ENCODE data around the gene ADD3. TPM values are rescaled to one million over a fixed set of nuclear protein-coding genes. Genes with fewer than 3 reads are reported as not detected.

ADD3 gene
- total and polyA plus RNA-seq, 2 of the 13 experiments (the other 11 are each of a cell fraction or from before 2014, with no cell fraction given): 44.7 to 57.5 TPM

- TF ChIP-seq ZNF501 (CRISPR knock-in tag; IDR thresholded peaks at IDR 0.05) (0 out of 2 replicates have a peak, but pooled peaks have one; percentile 23), ZNF83 (CRISPR knock-in tag; IDR thresholded peaks at IDR 0.05; ENCODE audit: borderline replicate concordance) (no peak), KMT2A (CRISPR knock-in tag; IDR thresholded peaks at IDR 0.05) (peak; percentile 57; the same call in 1 of the 2 replicates), ELF3 (CRISPR knock-in tag; IDR thresholded peaks at IDR 0.05) (peak; percentile 78), ATF3 (CRISPR knock-in tag; IDR thresholded peaks at IDR 0.05) (0 out of 2 replicates have a peak, but pooled peaks have one; percentile 46), TCF7L2 (IDR thresholded peaks at IDR 0.05; ENCODE audit: low read depth, low read length) (0 out of 2 replicates have a peak, but pooled peaks have one; percentile 19), CEBPB (IDR thresholded peaks at IDR 0.05; ENCODE audit: borderline replicate concordance, low read depth, low read length) (no peak), ZNF296 (CRISPR knock-in tag; conservative IDR thresholded peaks at IDR 0.05) (no peak), HOXD1 (CRISPR knock-in tag; IDR thresholded peaks at IDR 0.05) (0 out of 2 replicates have a peak, but pooled peaks have one; percentile 22), ZNF609 (CRISPR knock-in tag; IDR thresholded peaks at IDR 0.05; ENCODE audit: borderline replicate concordance) (peak; percentile 42; the same call in 1 of the 2 replicates), ZNF264 (CRISPR knock-in tag; IDR thresholded peaks at IDR 0.05) (peak; percentile 85), ZFX (CRISPR knock-in tag; IDR thresholded peaks at IDR 0.05; ENCODE audit: low read depth) (0 out of 2 replicates have a peak, but pooled peaks have one; percentile 14), STAG1 (CRISPR knock-in tag; IDR thresholded peaks at IDR 0.05) (0 out of 2 replicates have a peak, but pooled peaks have one; percentile 22), SOX5 (CRISPR knock-in tag; IDR thresholded peaks at IDR 0.05; ENCODE audit: borderline replicate concordance) (peak; percentile 79; the same call in 1 of the 2 replicates), MED13 (CRISPR knock-in tag; IDR thresholded peaks at IDR 0.05) (peak; percentile 31; the same call in 1 of the 2 replicates), HMG20B (CRISPR knock-in tag; conservative IDR thresholded peaks at IDR 0.05) (0 out of 2 replicates have a peak, but pooled peaks have one; percentile 74), SRY (CRISPR knock-in tag; IDR thresholded peaks at IDR 0.05) (no peak), MAFG (CRISPR knock-in tag; IDR thresholded peaks at IDR 0.05) (no peak), POGZ (CRISPR knock-in tag; IDR thresholded peaks at IDR 0.05) (peak; percentile 52; the same call in 1 of the 2 replicates)
- TF ChIP-seq, protein P1, sequence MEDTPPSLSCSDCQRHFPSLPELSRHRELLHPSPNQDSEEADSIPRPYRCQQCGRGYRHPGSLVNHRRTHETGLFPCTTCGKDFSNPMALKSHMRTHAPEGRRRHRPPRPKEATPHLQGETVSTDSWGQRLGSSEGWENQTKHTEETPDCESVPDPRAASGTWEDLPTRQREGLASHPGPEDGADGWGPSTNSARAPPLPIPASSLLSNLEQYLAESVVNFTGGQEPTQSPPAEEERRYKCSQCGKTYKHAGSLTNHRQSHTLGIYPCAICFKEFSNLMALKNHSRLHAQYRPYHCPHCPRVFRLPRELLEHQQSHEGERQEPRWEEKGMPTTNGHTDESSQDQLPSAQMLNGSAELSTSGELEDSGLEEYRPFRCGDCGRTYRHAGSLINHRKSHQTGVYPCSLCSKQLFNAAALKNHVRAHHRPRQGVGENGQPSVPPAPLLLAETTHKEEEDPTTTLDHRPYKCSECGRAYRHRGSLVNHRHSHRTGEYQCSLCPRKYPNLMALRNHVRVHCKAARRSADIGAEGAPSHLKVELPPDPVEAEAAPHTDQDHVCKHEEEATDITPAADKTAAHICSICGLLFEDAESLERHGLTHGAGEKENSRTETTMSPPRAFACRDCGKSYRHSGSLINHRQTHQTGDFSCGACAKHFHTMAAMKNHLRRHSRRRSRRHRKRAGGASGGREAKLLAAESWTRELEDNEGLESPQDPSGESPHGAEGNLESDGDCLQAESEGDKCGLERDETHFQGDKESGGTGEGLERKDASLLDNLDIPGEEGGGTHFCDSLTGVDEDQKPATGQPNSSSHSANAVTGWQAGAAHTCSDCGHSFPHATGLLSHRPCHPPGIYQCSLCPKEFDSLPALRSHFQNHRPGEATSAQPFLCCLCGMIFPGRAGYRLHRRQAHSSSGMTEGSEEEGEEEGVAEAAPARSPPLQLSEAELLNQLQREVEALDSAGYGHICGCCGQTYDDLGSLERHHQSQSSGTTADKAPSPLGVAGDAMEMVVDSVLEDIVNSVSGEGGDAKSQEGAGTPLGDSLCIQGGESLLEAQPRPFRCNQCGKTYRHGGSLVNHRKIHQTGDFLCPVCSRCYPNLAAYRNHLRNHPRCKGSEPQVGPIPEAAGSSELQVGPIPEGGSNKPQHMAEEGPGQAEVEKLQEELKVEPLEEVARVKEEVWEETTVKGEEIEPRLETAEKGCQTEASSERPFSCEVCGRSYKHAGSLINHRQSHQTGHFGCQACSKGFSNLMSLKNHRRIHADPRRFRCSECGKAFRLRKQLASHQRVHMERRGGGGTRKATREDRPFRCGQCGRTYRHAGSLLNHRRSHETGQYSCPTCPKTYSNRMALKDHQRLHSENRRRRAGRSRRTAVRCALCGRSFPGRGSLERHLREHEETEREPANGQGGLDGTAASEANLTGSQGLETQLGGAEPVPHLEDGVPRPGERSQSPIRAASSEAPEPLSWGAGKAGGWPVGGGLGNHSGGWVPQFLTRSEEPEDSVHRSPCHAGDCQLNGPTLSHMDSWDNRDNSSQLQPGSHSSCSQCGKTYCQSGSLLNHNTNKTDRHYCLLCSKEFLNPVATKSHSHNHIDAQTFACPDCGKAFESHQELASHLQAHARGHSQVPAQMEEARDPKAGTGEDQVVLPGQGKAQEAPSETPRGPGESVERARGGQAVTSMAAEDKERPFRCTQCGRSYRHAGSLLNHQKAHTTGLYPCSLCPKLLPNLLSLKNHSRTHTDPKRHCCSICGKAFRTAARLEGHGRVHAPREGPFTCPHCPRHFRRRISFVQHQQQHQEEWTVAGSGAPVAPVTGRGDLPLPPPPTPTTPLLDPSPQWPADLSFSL (CRISPR knock-in tag; IDR thresholded peaks at IDR 0.05): no peak
These were observed 30.4 kb upstream of the ADD3 start (continued) for GRCh38 chr10:109977382-109977806.

Measured in HepG2 (cell line).